HPDE6-E6E7 (cell line): ENCODE results near the gene ZNF366.

Experiments
- DNase-seq: peaks from one replicate; pipeline ENCODE4 v3.0.0; 2011; ENCODE audit warnings: missing footprints; ENCODE audit errors: extremely low spot score

The ZNF366 gene, protein sequence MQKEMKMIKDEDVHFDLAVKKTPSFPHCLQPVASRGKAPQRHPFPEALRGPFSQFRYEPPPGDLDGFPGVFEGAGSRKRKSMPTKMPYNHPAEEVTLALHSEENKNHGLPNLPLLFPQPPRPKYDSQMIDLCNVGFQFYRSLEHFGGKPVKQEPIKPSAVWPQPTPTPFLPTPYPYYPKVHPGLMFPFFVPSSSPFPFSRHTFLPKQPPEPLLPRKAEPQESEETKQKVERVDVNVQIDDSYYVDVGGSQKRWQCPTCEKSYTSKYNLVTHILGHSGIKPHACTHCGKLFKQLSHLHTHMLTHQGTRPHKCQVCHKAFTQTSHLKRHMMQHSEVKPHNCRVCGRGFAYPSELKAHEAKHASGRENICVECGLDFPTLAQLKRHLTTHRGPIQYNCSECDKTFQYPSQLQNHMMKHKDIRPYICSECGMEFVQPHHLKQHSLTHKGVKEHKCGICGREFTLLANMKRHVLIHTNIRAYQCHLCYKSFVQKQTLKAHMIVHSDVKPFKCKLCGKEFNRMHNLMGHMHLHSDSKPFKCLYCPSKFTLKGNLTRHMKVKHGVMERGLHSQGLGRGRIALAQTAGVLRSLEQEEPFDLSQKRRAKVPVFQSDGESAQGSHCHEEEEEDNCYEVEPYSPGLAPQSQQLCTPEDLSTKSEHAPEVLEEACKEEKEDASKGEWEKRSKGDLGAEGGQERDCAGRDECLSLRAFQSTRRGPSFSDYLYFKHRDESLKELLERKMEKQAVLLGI

DNA sequence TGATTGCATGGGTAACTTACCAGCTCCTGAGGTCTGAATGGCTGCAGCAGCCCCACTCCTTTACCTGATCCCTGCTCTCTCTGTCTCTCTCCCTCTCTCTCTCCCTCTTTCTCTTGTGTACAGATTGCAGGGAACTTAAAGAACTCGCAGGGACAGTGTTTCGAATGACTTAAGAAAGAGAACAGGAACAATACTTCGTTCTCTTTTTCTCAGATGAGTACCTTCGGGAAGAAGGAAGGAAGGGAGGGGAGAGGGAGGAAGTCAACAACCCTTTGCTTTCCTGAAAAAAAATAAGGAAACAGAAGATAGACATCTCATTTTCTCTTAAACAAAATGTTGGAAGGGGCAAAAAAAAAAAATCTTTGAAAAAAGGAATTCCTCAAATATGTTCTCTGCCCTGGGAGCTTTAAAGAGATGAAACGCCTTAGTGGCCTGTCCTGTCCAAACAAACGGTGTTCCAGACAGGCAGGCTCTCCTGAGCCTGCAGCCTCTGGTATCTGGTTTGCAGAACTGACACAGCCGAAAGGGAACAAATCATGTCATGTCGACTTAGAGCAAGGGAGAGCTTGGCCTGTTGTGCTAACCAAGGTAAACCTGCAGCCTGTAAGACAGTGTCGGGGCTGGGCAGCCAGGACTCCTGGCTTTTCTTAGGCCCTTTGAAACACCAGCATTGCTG lies at the start of gene ZNF366:
Gene ZNF366 (minus strand): TSS at position 180 of the 676 bp plus-strand sequence. CDS start 45,914 bp downstream, outside the sequence.
- DNase-seq = no peak

DNA sequence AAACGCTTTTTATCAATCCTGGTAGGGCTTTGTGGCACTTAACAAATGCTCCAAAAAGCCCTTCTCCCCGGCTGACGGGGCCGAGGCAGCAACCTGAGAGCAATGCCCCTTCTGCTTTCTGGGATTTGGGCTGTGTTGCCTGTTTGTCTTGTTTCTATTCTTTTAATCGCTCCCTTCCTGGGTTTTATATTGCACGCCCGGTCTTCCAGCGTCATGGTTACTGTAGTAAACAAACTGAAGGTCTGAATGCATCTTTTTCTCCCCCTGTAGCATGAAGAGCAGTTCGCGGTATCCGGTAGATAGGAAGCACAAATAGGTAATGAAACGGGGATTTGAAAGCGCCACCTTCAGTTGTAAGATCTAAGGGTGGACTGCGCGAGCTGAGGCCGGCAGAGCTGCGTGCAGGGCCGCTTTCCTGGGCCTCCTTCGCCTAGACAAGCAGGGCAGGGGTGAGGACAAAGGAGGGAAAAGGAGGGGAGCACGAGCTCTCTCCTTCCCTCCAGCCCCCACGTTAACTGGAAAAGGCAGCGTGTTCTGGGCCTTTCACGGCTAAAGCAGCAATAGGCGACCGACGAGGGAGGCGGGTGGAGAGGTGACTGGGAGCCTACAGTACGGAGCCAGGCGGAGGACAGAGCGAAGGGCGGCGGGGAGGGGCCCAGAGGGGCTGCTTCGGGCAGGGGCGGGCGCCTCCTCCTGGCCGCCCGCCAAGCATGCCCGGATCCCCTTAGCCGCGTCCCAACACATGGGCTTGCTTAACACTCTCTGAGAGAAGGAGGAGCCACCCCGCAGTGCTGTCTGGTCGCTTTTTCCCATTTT lies 49.3 kb upstream of the ZNF366 start:
- no peak for DNase-seq

DNA sequence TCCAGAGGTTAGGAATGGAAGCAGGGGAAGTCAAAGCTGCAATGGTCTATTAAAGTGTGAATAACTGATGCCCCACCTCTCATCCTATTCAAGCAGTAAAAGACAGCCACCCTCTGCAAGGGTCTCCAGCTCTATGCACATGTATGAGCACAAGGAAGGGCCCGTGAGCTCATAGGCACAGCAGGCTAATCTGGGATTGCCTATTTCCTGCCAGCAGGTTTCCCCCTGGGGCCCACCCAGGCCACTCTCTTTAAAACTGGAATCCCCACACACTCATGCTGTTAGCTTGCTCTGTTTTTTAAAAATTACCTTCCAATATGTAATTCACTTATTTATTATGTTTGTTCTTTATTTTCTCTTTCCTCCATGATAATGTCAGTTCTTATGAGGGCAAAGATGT lies 48.7 kb upstream of the ZNF366 start:
- no peak for DNase-seq

DNA sequence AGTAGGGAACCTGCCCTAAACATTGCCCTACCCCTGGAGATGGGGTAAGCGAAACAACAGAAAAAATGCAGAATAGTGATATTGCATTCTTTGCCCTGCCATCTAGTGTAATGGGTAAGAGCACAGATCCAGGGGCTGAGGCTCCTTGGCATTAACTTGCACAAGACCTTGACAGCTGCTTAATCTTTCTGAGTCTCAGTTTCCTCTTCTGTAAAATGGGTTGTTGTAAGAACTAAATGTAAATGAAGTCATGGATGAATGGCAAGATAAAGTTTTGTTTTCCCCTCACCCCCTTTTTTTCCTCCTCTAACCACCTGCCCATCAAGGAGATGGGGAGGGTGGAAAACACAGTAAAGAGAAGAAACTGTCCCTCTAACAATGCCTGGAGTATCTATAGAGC lies 47.7 kb upstream of the ZNF366 start:
- no peak for DNase-seq

DNA sequence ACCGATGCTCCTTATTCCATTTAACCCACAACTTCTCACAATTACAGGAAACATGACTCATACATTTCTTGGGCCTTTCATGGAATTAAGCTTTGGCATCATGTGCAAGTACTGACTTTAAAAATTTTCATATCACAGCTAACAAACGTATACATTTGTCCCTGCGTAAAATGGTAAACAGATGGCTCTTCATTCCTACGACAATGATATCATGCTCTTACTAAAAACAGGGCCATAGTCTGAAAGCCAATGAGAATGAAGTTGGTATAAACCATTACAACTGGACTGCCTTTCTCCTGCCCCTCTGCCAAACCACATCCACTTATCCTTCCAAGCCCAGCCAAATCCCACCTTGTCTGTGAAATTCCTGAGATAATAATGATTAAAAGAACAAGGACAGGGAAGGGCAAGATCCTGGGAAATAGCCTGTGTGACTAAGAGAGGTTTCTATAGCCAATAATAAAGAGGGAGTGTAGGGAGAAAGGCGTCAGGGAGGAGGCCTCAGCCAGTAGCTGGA lies 44.9 kb upstream of the ZNF366 start:
- DNase-seq = no peak

DNA sequence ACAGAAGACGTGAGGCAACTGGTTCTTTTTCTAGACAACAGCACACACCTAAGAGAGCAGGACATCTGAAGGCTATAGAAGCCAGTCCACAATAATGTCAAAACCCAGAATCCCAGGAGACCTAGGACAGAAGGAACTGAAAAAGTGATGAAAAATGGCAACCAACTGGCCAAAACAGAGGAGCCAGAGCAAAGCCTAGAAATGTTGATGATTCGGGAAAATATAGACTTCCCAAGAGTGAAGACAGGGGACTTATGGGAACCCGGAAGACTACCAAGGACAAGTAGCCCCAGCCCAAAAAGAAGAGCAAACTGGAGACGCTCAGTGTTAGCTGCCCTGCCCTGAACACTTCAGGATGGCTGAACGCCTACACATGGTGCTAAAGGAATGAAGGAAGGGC lies 43.4 kb upstream of the ZNF366 start:
- no peak for DNase-seq

DNA sequence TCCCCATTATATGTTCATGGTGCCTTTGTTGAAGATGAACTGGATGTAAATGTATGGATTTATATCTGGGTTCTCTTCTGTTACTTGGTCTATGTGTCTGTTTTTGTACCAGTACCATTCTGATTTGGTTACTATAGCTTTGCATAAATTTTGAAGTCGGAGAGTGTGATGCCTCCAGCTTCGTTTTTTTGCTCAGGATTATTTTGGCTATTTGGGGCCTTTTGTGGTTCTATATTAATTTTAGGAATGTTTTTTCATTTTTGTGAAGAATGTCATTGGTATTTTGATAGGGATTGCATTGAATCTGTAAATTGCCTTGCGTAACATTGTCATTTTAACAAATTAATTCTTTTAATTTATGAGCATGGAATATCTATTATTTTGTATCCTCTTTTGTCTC lies 36.6 kb upstream of the ZNF366 start:
- no peak for DNase-seq

DNA sequence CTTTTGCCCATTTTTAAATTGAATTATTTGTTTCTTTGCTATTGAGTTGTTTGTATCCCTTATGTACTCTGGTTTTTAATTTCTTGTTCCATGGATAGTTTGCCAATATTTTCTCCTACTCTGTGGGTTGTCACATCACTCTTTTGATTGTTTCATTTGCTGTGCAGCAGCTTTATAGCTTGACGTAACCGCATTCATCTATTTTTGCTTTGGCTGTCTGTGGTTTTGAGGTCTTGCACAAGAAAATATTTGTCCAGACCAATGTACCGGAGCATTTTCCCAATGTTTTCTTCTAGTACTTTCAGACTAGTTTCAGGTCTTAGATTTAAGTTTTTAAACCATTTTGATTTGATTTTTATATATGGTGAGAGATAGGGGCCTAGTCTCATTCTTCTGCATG lies 36.2 kb upstream of the ZNF366 start:
- no peak for DNase-seq

DNA sequence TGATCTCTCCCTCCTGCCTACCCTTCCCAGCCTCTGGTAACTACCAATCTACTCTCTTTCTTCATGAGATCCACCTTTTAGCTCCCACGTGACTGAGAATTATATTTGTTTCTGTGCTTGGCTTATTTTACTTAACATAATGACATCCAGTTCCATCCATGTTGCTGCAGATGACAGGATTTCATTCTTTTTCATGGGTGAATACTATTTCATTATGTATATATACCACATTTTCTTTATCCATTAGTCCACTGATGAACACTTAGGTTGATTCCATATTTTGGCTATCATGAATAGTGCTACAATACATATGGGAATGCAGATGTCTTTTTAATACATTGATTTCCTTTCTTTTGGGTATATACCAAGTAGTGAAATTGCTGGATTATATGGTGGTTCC lies 35.5 kb upstream of the ZNF366 start:
- no peak for DNase-seq

DNA sequence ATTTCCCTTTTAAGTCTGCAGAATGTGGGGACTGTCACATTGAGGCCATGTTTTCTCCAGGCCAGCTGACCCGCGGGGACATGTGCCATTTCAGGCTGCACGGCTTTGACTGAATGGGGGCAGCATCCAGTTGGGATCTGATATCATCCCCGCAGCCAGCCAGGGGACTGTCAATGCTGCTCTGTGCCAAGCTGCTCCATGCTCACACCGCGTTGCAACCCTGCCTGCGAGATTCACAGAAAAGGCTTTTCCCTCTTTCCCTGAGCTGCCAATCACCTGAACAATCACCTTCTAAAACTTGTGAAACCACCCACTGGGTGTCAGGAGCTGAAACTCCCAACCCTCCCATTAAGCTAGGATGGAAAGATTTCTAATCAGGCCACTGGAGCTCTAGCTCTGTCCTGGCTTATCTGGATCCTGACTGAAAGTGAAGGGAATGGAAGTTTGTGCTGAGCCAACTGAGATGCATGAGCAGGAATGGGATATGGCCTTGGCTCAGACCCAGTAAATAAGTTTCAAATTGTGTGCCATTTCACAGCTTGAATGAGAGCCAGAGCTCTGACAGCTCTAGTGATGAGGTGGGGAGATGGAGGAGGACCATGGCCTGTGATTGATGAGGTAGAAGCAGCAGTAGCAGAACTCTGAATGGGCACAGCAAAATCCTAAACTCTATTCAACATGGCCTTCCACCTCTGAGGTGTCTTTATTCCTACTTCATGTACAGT lies 34.5 kb upstream of the ZNF366 start:
- no peak for DNase-seq

DNA sequence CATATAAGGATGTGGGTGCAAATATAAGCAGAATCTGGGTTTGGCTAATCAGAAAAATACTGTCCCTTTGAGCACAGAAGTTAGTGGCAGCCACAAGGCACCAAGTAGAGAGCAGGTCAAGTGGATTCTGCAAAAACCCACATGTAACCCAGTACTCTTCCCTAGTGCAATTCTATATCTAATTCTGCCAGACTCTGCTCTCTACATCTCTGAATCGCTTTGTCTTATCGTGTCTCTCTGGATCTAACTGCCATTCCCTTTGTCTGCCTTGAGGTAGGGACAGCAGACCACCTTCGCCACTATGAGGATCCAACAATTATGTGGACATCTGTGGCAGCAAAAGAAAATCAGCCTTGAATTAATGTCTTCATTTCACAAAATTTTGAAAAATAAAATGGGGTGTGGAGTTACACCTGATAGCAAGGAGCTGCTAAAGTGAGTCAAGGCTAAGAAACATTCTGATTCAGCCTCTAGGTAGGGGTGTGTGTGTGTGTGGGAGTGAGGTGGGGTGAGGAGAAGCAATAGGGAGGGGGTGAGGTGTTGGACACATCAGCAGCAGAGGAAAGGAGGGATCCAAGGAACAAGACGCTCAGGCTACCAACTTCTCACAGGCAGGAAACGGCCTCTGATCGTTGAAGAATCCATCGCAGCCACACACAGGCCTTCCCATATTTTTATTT lies 33.7 kb upstream of the ZNF366 start:
- no peak for DNase-seq

DNA sequence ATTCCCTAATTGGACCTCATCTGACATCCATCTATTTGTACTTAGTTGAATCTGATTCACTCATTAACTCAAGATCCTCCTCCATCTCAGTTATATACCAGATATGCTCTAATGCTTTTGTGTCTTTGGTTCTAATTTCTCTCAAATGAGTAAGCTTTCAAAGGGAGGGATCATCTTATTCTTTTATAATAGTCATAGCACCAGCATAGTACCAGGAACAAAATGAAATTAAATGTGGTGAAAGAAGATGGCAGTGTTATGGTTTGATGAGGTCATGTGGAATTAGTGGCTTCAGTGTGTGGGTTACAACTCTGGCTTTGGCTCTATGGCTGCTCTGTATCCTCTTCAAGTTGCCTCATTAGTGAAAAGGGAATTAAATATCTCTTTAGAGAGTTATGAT lies 32.5 kb upstream of the ZNF366 start:
- no peak for DNase-seq

DNA sequence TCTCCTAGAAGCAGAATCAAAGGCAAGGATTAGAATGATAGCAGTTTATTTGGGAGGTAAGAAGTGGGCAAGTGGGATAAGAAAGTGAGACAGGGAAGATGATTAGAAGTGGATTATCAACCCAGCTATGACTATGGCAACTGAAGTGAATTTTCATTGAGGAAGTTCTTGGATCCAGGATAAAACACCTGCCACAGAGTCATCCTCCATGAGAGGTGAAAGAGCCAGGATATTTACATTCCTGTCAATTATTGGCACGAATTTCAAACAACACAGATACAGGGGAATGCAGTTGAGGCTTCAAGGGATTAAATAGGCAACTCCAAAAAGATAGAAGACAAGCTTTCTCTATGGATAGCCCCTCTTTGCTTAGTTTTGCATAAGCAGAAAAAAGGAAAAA lies 31.8 kb upstream of the ZNF366 start:
- DNase-seq = no peak

DNA sequence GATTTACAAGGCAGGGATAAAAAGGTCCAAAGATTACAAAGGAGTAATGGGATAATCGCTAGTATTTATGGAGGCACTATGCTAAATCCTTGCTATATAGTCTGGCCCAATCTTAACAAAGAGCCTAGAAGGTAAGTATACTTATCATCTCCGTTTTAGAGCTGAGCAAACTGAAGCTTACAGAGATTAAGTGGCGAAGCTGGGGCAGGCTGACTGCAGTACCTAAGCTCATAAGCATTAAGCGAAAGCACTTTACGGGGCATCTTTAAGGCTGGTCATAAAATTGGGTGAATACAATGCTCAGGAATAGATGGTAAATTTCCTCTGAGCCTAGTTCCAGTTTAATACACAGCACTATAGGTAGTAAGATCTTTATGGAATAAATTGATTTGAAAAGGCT lies 30.0 kb upstream of the ZNF366 start:
- no peak for DNase-seq

DNA sequence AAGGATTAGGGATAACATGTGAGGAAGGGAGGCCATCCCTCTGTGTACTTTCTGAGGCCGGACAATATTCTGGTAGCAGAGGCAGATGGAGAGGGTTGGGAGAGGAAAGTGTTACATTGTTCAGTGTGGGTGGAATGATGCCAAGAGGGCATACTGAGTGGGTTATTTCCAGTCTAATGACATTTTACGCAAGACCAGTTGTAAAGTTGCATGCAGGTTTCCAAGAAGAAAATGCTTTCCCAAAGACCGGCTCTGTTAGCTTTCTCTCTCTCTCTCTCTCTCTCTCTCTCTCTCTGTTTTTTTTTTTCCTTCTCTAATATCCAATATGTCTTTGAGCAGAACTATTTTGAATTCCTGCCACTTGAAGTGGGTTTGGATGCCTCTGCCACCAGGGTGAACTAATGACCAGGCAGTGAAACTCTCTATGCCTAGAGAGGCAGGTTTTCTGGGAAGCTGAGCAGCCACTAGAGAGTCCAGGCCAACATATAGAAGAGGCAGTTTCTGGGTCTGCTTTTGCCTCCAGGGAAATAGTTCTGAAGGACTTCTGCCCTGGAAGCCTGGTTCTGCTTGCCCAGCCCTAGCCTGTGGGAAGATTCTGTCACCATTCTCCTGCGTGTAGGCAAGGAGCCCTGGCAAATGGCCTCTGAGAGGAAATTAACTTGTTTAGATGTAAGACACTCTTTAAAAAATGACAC lies 24.4 kb upstream of the ZNF366 start:
- DNase-seq = no peak

DNA sequence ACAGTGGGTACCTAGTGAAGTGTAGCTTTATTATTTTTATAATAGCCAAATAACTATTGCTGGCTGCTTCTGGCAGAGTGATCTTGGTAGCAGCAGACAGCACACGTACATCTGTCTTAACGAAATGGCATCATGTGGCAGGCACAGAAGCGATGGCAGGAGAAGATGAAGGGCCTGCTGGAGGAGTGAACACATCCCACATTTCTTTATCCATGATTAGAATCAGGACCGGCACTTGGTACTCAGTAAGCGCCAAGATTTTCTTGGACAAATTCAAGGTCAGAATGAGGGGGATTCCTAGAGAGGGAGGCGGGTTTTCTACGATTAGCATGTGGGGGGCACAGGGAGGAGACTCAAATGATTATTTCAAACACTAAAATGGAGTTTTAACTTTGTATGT lies 23.0 kb upstream of the ZNF366 start:
- DNase-seq = no peak

DNA sequence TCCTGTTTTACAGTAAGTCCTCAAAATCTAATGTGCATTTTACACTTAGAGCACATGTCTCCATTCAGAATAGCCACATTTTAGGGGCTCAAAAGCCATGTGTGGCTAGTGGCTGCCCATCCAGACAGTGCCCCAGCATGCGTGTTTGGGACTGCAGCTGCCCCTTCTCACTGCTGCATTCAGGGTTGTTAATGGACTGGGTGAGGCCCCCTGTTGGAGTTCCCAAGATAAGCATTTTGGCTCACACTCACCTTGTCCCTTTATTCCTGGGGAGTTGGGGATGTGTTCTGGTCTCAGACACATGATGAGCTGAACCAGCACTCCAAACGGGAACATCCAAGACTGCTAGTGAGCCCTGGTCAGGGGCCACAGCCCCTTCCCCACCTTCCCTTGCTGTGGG lies 22.2 kb upstream of the ZNF366 start:
- DNase-seq = no peak

DNA sequence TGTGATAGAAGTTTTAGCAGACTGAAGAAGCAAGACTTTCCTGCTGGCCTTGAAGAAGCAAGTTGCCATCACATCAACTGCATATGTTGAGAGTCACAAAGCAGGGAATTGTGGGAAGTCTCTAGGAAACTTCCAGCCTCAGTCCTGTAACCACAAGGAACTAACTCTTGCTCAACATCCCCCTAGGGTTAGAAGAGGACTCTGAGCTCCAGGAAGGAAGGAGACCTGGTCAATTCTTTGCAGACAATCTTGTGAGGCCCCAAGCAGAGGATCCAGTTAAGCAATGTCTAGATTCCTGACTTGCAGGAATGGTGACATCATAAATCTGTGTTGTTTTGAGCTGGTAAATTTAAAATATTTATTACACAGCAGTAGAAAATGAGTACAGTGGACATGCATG lies 18.6 kb upstream of the ZNF366 start:
- DNase-seq = no peak

DNA sequence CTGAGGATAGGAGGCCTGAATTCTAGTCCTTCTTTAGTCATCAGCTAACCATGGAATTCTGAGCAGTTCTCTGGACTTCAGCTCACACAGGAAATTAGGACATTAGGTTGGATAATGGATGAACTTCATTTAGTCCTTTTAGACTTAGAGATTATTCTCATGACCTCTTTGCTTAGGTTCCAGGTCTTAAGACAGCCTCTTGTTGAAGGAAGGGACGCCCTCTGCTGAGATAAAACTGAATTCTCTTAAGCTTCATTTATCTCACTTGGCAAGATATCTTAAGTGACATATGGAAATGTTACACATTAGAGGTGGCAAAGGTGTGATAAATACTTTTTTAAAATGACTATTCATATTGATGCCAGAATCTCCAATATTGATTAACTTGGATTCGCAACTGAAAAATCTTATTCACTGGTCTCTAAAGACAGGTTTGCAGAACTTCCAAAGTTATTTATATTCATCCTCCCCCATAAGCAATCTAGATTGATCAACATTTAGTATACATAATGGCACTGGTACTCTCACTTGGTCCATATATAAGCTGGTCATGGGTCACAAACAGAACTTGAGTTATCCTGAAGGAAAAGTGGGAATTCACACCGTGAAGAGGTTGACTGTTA lies 16.9 kb upstream of the ZNF366 start:
- no peak for DNase-seq
